ENCODE results near the gene ZNF256. TPM values are rescaled to one million over a fixed set of nuclear protein-coding genes. Genes with fewer than 3 reads are reported as not detected.

The ZNF256 gene
- 4.1 and 4.5 TPM in 2 replicates for total RNA-seq

DNA sequence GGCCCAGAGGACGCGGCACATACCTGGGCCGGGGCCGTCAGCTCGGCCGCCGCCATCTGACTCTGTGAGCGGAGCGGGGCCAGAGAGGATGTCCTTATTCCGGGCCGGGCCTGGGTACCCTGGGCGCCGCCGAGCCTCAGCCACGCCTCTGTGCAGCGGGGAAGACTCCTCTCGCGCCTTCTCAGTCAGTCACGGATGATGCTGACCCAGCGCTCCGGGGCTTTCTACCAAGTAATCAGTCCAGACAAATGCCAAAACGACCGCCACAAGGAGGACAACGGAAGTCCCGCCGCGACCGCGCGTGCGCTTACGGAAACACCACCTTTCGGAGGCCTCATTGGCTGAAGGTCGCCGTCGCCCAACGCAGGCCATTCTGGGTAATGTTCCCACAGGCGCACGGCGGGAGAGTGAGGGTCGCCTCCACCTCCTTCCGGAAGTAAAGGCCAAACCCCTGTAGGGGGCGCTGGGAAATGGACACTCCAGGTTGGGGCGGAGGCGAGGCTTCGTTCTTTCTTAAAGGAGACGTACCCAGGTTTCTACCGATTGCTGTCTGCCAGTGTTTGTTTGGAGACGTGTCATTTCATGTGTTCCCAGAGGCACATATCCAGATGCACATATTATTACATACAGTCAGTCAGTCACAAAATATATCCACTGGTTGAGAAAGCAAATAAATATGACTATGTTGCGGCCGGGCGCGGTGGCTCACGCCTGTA, at the start of gene ZNF256:
Gene ZNF256 (minus strand): TSS at position 288 of the 716 bp plus-strand sequence. CDS start 232 bp downstream, at position 56.
- peak; percentile 94 for DNase-seq

DNA sequence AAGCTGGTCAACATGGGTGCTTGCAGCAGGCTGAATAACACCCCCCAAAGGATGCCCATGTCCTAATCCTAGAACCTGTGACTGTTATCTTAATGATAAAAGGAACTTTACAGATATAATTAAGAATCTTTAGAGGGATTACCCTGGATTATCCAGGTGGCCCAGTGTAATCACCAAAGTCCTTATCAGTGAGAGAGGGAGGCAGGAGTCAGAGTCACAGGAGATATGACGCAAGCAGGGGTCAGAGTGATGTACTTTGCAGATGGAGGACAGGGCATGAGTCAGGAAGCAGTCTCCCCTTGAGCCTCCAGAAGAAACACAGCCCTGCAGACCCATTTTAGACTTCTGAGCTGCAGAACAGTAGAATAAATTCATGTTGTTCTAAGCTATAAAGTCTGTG, 45.3 kb upstream of the ZNF256 start:
- DNase-seq = no peak

- DNase-seq = no peak
Observed at GRCh38 chr19:57978586-57979289, 31.2 kb upstream of the ZNF256 start.

- DNase-seq = no peak
Observed at GRCh38 chr19:57974434-57974833, 26.9 kb upstream of the ZNF256 start, which contains the start of gene C19orf18. TSS of gene C19orf18 (minus strand) at chr19:57974534. CDS start at chr19:57974432, 102 bp downstream.

DNA sequence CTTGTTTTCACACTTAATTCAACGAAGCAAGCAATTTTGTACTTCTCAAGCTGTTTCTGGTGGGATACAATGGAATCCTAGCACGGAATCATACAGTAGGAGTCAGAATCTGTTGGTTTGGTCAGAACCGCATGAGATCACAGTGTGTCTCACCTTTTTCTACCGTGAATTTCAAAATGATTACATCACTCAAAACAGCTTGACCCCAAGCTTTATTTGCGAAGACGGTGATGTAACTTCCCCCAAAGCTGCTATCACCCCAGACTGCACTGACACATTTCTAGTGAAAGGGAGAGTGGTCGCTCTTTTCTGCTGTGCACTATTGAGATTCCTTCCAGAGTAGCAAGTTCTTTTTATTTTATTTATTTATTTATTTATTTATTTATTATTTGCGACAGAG, 17.3 kb upstream of the ZNF256 start:
- DNase-seq = no peak

GRCh38 chr19:57961785-57962184, 14.3 kb upstream of the ZNF256 start:
- DNase-seq = no peak

GRCh38 chr19:57954996-57955395, 7.5 kb upstream of the ZNF256 start:
- DNase-seq = no peak

GRCh38 chr19:57949702-57950101, 2.2 kb upstream of the ZNF256 start:
- no peak for DNase-seq

DNA sequence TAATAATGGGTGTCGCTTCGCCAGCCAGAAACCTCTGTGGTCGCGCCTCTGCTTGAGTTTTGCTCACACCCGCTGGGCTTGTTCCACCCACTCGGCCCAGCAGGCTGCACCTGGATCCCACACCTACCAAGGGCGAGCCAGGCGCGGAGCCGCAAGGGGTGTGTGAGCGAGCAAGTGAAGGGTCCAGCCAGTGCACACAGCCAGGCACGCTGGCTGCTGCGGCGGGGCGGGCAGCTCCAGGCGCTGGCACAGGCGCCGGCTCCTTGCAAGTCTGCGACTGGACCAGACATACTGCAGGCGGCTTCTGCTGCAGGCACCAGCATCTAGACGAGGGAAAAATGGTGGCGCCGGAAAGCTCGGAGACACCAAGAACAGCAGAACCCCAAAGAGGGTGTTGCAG, 1.8 kb upstream of the ZNF256 start:
- no peak for DNase-seq

DNA sequence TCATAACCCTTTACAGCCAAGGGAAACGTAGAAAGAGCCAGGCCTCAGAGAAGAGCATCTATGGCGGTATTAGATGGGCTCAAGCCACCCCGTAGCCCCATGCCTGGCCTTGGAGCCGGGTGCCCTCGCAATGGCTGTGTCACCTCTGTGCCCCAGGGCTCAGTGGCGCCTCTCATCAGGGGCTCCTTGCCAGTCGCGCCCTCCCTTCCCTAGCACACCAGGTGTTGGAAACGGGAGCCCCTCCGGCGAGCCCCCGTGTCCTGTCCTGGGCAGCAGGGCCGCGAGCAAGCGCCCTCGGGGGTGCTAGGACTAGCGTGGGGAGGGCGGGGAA, 453 bp downstream of the ZNF256 start:
- no peak for DNase-seq

GRCh38 chr19:57946316-57946715, 1.2 kb downstream of the ZNF256 start:
- no peak for DNase-seq

- no peak for DNase-seq
Observed at GRCh38 chr19:57941593-57941992, 5.9 kb downstream of the ZNF256 start.

DNA sequence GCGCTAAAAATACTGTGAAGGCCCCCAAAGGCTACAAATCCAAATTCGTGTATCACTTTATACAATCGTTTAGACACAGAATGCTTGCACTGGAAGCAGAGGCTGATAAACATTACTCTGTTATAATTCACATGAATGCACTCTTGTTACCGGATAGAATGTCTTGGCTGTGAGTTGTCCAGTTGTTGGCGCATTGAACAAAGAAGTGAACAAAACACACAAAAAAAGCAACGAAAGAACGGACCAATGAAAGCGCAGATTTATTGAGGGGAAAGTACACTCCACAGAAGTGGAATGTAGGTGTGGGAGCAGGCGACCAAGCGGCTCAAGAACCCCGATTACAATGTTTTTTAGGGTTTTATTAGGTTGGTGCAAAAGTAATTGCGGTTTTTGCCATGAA, 11.8 kb downstream of the ZNF256 start:
- DNase-seq = no peak

GRCh38 chr19:57934820-57935665, 12.5 kb downstream of the ZNF256 start, which contains the start of gene ZNF418:
TSS of gene ZNF418 (minus strand) at chr19:57935402. CDS start at chr19:57933822, 1,580 bp downstream.
- DNase-seq = peak; percentile 84

DNA sequence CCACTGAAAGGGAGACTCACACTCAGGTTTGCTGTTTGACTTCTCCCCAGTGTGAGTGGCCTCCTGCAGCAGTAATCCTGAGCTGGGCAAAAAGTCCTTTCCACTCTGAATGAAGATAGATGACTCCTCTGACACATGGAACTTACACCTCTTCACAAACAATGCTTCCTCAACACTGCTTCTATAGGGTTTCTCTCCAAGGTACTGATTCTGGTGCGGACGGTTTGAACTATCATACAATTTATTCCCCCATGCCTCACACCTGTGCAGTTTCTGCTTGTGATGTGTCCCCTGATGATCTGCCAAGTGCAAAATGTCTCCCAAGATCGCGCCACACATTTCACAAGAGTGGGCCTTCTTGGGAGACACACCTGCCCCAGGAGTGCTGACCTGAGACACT, 19.9 kb downstream of the ZNF256 start:
- no peak for DNase-seq

DNA sequence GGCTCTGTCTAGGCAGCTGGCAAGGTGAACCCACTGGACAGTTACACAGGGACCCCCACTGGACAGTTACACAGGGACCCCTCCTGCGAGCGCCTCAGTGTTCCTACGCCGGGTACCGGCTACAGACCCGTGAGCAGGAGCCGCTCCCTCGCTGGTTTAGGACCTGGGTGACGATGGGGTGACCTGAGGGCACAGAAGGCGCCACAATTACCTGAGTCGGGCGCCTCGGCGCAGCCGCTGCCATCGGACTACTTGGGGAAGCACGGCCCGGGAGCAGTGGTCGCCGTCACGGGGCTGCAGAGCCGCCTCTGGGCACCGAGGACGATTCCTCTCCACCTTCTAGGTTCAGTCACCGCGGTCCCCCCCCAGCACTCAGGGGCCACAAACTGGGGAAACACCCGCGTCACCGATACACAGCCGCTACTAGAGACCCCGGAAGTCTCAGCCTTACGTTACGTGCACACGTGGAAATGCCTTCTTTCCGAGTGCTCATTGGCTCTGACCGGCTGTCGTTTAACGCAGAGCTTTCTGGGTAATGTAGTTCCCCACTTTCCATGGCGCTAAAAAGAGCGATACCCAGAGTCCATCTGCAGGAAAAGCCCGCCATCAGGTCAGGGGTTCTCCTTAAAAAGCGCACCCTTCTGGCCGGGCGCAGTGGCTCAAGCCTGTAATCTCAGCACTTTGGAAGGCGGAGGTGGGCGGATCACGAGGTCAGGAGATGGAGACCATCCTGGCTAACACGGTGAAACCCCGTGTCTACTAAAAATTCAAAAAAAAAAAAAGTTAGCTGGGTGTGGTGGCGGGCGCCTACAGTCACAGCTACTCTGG, 31.1 kb downstream of the ZNF256 start, which contains the start of gene ZNF417:
Gene ZNF417 (minus strand): TSS at position 425 of the 828 bp plus-strand sequence. CDS start 181 bp downstream, at position 244.
- peak; percentile 95 for DNase-seq

GRCh38 chr19:57914531-57914930, 33.0 kb downstream of the ZNF256 start:
- DNase-seq = no peak

DNA sequence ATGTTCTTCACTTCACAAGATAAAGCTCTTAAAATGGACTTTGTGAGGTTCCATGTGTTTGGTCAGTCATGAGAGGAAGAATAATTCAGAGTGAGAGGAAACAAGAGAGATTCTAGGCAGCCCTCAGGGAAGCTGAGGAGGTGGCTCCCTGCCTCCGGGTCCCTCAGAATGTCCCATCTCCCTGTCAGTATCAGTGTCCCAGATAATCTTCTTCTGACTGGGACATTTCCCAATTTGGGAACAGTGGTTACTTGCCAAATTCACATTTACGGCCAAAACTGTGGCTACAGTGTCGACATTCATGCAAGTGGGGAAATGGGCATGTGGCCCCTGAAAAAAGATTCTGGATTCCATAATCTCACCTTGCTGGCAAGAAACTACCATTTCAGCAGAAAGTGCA, 40.1 kb downstream of the ZNF256 start:
- DNase-seq = no peak

DNA sequence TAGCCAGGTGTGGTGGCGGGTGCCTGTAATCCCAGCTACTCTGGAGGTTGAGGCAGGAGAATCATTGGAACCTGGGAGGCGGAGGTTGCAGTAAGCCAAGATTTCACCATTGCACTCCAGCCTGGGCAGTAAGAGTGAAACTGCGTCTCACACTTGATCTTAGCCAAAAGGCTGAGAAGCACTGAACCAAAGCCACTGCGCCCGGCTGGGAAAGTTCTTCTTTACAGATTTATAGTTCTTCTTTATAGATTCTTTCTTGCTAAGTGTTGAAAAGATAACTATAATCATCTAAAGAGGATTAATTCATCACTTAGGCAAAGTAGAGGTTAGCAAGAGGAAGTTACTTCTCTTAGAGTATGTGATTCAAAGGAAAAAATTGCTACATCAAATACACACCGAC, 42.2 kb downstream of the ZNF256 start:
- DNase-seq = no peak

- DNase-seq = no peak
Observed at GRCh38 chr19:57903618-57904184, 43.8 kb downstream of the ZNF256 start.

- no peak for DNase-seq
Observed at GRCh38 chr19:57900311-57900710, 47.2 kb downstream of the ZNF256 start.

Measured in dermis blood vessel endothelial cell (primary cell).